Nephron (organoid): ENCODE data around the gene TPRX1.

Experiments
- H3K27ac Mint-ChIP-seq, 3 experiments: 2 replicates each; pipeline ENCODE4 v1.8.0; 2020; ENCODE audit warnings: mixed read lengths in 3 of 3, mild to moderate bottlenecking in 2 of 3, moderate library complexity in 1 of 3
- H3K27me3 Mint-ChIP-seq: 2 replicates; pipeline ENCODE4 v1.8.0; 2021; ENCODE audit warnings: low read depth, mild to moderate bottlenecking, moderate library complexity, mixed read lengths
- H3K36me3 Mint-ChIP-seq: 2 replicates; pipeline ENCODE4 v1.8.0; 2020; ENCODE audit warnings: low read depth, mixed read lengths
- H3K4me1 Mint-ChIP-seq: 2 replicates; pipeline ENCODE4 v1.8.0; 2020; ENCODE audit warnings: mixed read lengths
- H3K4me3 Mint-ChIP-seq, 3 experiments: 2 replicates each; pipeline ENCODE4 v1.8.0; 2020; ENCODE audit warnings: mild to moderate bottlenecking in 3 of 3, mixed read lengths in 3 of 3, moderate library complexity in 2 of 3
- H3K9me3 Mint-ChIP-seq: 2 replicates; pipeline ENCODE4 v1.8.0; 2020; ENCODE audit warnings: mixed read lengths
- TF ChIP-seq, protein P1 (sequence below), 3 experiments: fragments of 200-600 bp; sonication (generic); IDR thresholded peaks; one replicate each; pipeline ENCODE4 v1.5.0; 2021; ENCODE audit warnings: antibody characterized with exemption in 3 of 3; ENCODE audit not compliant: unreplicated experiment in 3 of 3

TPRX1 gene

DNA sequence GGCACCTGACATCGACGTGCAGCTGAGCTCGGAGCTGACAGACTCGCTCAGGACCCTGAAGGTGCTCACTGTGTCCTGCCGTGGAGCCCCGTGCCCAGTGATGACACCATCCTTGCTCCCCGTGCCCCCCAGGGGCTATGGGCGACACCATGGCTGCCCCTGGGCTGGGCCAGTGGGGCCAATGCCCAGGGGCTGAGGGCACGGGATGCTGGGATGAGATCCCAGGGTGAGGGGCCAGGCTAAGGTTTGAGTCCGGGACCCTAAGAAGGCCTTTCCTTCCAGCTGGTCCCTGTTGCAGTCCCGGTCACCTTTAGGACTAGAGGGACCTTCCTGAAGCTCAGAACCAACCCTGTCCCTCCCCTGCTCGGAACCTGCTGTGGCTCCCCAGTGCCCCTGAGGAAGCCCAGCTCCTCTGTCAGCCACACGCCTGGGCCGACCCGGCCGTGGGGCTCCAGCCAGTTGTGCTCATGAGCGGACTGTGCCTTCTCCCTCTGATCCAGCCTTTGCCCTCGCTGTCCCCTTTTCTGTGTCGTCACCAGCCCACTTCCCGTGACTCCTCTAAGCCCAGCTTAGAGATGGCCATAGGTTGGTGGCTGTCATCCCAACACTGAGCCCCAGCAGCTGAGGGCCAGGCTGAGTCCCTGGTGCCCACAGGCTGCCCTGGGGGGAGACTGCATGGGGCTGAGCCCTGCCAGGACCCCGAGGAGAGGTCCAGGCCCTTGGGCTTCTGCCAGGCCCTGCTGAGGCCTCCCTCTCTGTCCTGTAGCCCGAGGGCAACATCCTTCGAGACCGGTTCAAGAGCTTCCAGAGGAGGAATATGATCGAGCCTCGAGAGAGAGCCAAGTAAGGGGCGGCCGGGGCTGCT is 48.4 kb downstream of the TPRX1 start:
- Mint-ChIP-seq H3K27me3 (peaks cover 4% of the 10 kb centered on the region), H3K27ac (no peak overlapping the region), H3K9me3 (no peaks in the 10 kb centered on the region), H3K36me3 (peaks cover 45% of the 10 kb centered on the region), H3K4me1 (no peaks in the 10 kb centered on the region), H3K4me3 (no peak overlapping the region)
- TF ChIP-seq, protein P1, sequence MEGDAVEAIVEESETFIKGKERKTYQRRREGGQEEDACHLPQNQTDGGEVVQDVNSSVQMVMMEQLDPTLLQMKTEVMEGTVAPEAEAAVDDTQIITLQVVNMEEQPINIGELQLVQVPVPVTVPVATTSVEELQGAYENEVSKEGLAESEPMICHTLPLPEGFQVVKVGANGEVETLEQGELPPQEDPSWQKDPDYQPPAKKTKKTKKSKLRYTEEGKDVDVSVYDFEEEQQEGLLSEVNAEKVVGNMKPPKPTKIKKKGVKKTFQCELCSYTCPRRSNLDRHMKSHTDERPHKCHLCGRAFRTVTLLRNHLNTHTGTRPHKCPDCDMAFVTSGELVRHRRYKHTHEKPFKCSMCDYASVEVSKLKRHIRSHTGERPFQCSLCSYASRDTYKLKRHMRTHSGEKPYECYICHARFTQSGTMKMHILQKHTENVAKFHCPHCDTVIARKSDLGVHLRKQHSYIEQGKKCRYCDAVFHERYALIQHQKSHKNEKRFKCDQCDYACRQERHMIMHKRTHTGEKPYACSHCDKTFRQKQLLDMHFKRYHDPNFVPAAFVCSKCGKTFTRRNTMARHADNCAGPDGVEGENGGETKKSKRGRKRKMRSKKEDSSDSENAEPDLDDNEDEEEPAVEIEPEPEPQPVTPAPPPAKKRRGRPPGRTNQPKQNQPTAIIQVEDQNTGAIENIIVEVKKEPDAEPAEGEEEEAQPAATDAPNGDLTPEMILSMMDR (IDR thresholded peaks at IDR 0.05; ENCODE audit: unreplicated experiment in 3 of 3): no peak

DNA sequence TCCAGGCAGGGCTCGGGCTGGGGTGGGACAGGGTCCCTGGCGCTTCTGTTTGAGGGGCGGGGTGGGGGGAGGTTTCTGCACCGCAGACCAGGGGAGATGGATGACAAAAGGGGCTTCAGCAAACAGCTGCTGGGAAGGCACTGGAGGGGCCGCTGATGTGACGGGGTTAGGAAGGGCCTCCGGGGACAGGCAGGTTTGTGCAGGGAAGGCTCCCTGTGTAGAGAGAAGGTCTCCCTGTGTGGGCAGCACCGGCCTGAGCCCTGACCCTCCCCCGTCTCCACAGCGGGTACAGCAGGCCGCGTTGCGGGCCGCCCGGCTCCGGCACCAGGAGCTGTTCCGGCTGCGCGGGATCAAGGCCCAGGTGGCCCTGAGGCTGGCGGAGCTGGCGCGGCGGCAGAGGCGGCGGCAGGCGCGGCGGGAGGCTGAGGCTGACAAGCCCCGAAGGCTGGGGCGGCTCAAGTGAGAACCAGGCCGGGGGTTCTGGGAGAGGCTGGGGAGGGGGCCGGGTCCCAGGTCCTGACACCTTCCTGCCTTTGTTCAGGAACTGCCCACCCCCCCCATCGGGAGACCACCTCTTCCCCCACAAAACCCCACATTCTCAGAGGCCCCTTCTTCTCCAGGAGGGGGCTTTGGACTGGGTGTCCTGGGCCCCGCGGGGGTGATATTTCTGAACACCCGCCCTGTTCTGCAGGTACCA is 49.1 kb downstream of the TPRX1 start:
- peaks cover 49% of the 10 kb centered on the region for H3K36me3 Mint-ChIP-seq
- H3K4me3 Mint-ChIP-seq: no peak overlapping the region
- no peak overlapping the region for H3K27ac Mint-ChIP-seq
- no peaks in the 10 kb centered on the region for H3K9me3 Mint-ChIP-seq
- peaks cover 4% of the 10 kb centered on the region for H3K27me3 Mint-ChIP-seq
- TF ChIP-seq, protein P1 (IDR thresholded peaks at IDR 0.05; ENCODE audit: unreplicated experiment in 3 of 3): no peak
- no peaks in the 10 kb centered on the region for H3K4me1 Mint-ChIP-seq

DNA sequence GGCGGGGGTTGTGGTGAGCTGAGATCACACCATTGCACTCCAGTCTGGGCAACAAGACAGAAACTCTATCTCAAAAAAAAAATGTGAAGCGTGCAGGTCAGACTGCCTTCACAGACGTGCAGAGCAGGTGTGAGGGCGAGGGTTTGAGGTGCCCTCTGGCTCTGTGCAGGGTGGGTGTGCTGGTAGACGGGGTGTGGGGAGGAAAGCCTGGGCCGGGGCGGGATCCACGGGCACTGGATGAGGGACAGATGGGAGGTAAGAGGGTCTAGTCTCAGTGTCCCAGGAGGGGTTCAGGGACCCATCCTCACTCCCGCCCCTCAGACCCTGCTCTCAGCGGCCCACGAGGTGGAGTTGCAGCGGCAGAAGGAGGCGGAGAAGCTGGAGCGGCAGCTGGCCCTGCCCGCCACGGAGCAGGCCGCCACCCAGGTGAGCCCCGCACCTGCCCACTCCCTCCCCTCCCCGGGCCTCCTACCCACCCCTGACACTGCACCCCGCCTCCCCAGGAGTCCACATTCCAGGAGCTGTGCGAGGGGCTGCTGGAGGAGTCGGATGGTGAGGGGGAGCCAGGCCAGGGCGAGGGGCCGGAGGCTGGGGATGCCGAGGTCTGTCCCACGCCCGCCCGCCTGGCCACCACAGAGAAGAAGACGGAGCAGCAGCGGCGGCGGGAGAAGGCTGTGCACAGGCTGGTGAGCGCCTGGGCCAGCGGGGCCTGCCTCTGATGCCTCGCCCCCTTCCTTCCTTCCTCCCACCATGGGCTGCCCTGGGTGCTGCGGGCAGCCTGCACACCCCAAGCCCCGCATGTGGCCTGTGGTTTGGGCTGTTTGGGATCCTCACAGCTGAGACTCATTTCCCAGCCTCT is 49.9 kb downstream of the TPRX1 start:
- Mint-ChIP-seq H3K4me1 (no peaks in the 10 kb centered on the region), H3K27me3 (peaks cover 4% of the 10 kb centered on the region), H3K36me3 (peaks cover 49% of the 10 kb centered on the region), H3K27ac (no peak overlapping the region), H3K4me3 (no peak overlapping the region), H3K9me3 (no peaks in the 10 kb centered on the region)
- TF ChIP-seq, protein P1 (IDR thresholded peaks at IDR 0.05; ENCODE audit: unreplicated experiment in 3 of 3): no peak

DNA sequence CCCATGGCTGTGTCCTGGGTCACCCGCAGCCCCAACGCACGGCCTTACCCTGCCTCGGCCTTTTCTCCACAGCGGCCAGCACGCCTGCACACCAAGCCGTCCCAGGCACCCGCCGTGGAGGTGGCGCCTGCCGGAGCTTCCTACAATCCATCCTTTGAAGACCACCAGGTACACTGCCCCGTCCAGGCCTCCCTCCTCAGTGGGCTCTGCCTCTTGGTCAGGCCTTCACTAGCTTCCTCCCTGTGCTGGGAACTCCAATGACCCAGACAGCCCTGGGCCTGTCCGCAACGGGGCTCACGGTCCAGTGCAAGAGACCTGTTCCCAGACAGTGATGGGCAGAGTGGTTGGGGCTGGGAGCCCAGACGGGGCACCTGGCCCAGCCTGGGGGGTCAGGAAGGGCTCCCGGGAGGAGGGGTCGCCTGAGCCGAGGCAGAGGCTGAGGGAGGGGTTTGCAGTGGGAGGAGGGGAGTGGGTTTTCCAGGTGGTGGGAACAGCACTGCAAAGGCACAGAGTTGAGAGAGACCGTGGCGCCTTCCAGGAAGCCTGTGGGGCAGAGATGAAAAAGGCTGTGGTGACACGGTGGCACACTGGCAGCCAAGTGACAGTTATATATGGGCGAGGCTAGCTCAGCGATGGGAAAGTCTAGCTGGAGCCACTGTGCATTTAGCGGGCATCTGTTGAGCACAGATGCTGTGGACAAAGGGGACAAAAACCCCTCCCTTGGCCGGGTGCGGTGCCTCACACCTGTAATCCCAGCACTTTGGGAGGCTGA is 51.7 kb downstream of the TPRX1 start:
- TF ChIP-seq, protein P1 (IDR thresholded peaks at IDR 0.05; ENCODE audit: unreplicated experiment in 3 of 3): no peak
- peaks cover 44% of the 10 kb centered on the region for H3K36me3 Mint-ChIP-seq
- H3K27ac Mint-ChIP-seq: no peak overlapping the region
- no peaks in the 10 kb centered on the region for H3K27me3 Mint-ChIP-seq
- H3K4me3 Mint-ChIP-seq: no peak overlapping the region
- no peaks in the 10 kb centered on the region for H3K9me3 Mint-ChIP-seq
- no peaks in the 10 kb centered on the region for H3K4me1 Mint-ChIP-seq
